HTR-8/SVneo (cell line): Measurements from ENCODE around the gene ZSWIM1.
"Not testable (repeated sequence)": the region's sequence is repeated elsewhere in the genome, so short reads cannot be mapped to it uniquely, and the experiment has no call there.

Experiments
- DNase-seq: peaks from one replicate; pipeline ENCODE4 v3.0.0; 2011; ENCODE audit warnings: low spot score, mixed read lengths; ENCODE audit not compliant: insufficient read length
- FAIRE-seq: peaks from 2 replicates; lab custom pipeline; 2011; peaks lifted over from hg19 to GRCh38; lab: Jason Lieb, UNC

Gene ZSWIM1

GRCh38 chr20:45921337-45922189 lies 40.5 kb downstream of the ZSWIM1 start:
- FAIRE-seq = no peak
- DNase-seq = no peak

DNA sequence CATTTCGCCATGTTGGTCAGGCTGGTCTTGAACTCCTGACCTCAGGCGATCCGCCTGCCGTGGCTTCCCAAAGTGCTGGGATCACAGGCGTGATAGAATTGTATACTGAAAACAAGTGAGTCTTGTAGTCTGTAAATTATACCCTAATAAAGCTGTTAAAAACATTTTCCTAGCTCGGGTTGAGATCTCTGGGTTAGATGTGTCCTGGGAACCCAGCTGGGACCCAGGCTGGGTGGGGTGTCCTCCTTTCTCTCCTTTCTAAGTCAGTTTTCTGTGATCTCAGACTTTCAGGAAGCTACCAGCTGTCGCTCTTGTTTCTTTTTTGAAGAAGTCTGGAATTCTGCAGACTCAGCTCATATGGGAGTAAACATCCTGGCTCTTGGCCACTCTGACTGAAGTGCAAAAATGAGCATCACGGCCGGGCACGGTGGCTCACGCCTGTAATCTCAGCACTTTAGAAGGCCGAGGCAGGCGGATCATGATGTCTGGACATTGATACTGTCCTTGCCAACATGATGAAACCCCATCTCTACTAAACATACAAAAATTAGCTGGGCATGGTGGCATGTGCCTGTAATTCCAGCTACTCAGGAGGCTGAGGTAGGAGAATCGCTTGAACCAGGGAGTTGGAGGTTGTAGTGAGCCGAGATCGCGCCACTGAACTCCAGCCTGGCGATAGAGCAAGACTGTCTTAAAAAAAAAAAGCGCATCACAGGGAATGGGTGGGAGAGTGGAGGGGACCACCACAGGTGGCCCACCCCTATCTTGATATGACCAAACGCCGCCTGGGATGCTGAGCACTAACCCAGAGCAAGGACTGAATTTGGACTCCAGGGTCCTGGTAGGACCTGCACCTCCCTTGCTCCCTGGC lies 43.6 kb downstream of the ZSWIM1 start:
- DNase-seq (no peak), FAIRE-seq (no peak)

DNA sequence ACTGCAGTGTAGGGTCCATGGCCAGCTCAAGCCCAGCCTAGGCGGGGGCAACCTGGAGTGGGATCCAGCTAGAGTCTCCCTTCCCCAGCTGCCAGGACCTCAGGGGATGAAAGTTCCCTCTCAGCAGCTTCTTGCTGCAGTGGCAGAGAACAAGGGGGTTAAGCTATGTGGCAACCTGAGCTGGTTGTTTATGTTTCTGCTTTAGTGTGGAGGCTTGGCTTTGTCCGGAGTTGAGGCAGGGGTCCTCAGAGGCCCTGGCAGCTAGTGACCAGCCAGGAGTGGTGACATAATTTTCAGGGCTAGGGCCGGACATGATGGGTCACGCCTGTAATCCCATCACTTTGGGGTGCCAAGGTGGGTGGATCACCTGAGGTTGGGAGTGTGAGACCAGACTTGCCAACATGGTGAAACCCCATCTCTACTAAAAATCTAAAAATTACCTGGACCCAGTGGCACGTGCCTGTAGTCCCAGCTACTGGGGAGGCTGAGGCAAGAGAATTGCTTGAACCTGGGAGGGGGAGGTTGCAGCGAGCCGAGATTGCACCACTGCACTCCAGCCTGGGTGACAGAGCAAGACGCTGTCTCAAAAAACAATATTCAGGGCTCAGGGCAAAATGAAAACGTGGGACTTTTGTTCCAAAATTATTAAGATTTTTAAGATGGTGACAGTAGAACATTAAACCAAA lies 44.9 kb downstream of the ZSWIM1 start:
- DNase-seq (no peak), FAIRE-seq (no peak)

- FAIRE-seq = no peak
- DNase-seq = no peak
These were observed 45.7 kb downstream of the ZSWIM1 start for GRCh38 chr20:45926731-45927070.

DNA sequence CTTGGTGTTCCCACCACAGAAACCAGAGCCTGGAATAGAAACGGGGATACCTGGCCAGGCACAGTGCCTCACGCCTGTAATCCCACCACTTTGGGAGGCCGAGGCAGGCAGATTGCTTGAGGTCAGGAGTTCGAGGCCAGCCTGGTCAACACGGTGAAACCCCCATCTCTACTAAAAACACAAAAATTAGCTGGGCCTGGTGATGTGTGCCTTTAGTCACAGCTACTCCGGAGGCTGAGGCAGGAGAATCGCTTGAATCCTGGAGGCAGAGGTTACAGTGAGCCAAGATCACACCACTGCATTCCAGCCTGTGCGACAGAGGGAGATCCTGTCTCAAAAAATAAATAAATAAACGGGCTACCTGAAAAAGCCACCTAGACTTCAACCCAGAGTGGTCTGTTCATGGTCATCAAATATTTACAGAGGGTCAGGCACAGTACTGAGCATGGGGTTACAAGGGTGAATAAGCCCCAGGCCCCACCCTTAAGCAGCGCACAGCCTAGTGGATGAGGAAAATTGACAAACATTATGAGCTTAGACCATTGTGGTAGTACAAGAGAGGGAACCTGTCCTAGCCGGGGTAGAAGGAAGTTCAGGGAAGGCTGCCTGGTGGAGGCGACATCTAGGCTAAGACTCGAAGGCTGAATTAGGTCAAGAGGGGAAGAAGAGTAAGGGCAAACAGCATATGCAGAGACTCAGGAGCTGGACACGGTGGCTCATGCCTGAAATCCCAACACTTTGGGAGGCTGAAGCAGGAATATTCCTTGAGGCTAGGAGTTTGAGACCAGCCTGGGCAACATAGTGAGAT lies 46.2 kb downstream of the ZSWIM1 start:
- DNase-seq = no peak
- FAIRE-seq = no peak

- not testable (repeated sequence) for FAIRE-seq, DNase-seq
These were observed 50.7 kb downstream of the ZSWIM1 start for GRCh38 chr20:45931680-45932079.

GRCh38 chr20:45933266-45934045 lies 52.4 kb downstream of the ZSWIM1 start:
- DNase-seq = peak; percentile 98
- peak; percentile 72 for FAIRE-seq

GRCh38 chr20:45934046-45934585 lies 53.1 kb downstream of the ZSWIM1 start:
- FAIRE-seq (no peak), DNase-seq (peak; percentile 74)
